Measurements from ENCODE around the gene PPP3CA.

- TF ChIP-seq CTCF (IDR thresholded peaks at IDR 0.05) = no peak
- no peak for TF ChIP-seq POLR2A (IDR thresholded peaks at IDR 0.05)
Observed at GRCh38 chr4:101148551-101148950, 198.8 kb downstream of the PPP3CA start.
